NB4 (cell line): ENCODE measurements around the gene RAB20.
A peak's percentile ranks its signal among the peaks of the same experiment; 100 is the strongest.

Experiments
- MAX ChIP-seq: IDR thresholded peaks from 2 replicates; pipeline ENCODE4 v1.6.1; 2011; ENCODE audit warnings: low read depth, low read length
- MYC ChIP-seq: IDR thresholded peaks from 2 replicates; pipeline ENCODE4 v1.6.1; 2011; ENCODE audit warnings: low read depth, low read length
- POLR2A ChIP-seq: IDR thresholded peaks from 2 replicates; pipeline ENCODE4 v1.6.1; 2011; ENCODE audit warnings: mild to moderate bottlenecking; ENCODE audit not compliant: insufficient read length; ENCODE audit errors: extremely low read depth
- TF ChIP-seq, protein P1 (sequence below): IDR thresholded peaks from one replicate; pipeline ENCODE4 v1.5.1; 2012; ENCODE audit warnings: low read depth, low read length

DNA sequence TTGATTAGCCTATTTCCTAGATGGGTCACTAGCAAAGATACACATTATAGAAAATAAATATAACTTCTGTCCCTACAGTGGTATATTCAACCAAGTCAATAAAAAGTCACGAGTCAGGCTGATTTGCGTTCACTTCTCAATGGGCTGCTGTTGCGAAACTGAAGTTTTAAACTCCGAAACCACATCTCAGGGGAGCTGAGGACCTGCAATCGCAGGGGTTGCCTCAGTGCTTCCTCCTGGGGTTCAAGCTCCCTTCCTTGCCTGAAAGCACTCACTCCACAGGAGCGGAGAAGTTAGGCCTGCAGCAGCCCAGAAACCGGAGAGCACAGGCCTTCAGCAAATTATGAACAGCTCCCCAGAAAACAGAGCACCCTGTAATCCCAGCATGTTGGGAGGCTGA lies 39.6 kb downstream of the RAB20 start:
- TF ChIP-seq, protein P1, sequence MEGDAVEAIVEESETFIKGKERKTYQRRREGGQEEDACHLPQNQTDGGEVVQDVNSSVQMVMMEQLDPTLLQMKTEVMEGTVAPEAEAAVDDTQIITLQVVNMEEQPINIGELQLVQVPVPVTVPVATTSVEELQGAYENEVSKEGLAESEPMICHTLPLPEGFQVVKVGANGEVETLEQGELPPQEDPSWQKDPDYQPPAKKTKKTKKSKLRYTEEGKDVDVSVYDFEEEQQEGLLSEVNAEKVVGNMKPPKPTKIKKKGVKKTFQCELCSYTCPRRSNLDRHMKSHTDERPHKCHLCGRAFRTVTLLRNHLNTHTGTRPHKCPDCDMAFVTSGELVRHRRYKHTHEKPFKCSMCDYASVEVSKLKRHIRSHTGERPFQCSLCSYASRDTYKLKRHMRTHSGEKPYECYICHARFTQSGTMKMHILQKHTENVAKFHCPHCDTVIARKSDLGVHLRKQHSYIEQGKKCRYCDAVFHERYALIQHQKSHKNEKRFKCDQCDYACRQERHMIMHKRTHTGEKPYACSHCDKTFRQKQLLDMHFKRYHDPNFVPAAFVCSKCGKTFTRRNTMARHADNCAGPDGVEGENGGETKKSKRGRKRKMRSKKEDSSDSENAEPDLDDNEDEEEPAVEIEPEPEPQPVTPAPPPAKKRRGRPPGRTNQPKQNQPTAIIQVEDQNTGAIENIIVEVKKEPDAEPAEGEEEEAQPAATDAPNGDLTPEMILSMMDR: no peak
- no peak for TF ChIP-seq POLR2A
- TF ChIP-seq MAX: peak; percentile 77
- peak; percentile 86; the same call in 1 of the 2 replicates for TF ChIP-seq MYC
